Stomach (tissue), 4 donors: Measurements from ENCODE around the gene MYD88.

ENCODE experiments used
- CTCF ChIP-seq, 7 experiments: fragments of 450-650 bp in 4 of 7; fragments of 200-600 bp in 3 of 7; sonication (generic) in 3 of 7; IDR thresholded peaks; one replicate each; pipeline ENCODE4 v1.5.1; 2016 to 2019; ENCODE audit warnings: antibody characterized with exemption in 7 of 7, control low read depth in 2 of 7, mild to moderate bottlenecking in 1 of 7
- POLR2A ChIP-seq, 4 donors: fragments of 450-650 bp; IDR thresholded peaks; one replicate each; pipeline ENCODE4 v1.6.1; 2016; ENCODE audit warnings: antibody characterized with exemption in 4 of 4, control low read depth in 2 of 4, mild to moderate bottlenecking in 1 of 4, moderate library complexity in 1 of 4

DNA sequence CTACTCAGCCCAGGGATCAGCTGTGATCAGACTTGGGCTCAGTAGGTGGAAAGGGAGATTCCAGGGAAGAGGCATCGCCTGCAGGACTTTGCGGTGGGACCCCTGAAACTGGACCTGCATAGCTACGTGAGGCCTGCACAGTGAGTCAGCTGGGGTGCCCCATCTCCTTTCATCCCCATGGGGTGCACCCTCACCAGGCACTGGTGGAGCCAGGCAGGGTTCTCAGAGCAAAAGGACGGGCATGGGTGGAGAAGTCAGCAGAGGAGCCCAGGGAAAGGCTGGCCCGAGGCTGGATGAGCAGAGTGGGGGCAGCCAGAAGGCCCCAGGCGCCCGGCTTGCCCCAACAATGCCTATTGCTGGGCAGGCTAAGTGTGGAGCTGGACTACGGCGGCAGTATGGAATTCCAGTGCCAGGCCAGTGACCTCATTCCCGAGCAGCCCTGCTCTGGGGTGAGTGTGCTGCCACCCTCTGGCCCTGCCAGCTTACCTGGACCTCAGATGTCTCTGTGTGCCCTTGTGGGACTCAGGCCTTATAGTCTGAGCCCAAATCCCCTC is 21.2 kb upstream of the MYD88 start:
- TF ChIP-seq CTCF (IDR thresholded peaks at IDR 0.05) (no peak), POLR2A (IDR thresholded peaks at IDR 0.05) (no peak)
